Measurements from ENCODE around the gene PEX14.

DNA sequence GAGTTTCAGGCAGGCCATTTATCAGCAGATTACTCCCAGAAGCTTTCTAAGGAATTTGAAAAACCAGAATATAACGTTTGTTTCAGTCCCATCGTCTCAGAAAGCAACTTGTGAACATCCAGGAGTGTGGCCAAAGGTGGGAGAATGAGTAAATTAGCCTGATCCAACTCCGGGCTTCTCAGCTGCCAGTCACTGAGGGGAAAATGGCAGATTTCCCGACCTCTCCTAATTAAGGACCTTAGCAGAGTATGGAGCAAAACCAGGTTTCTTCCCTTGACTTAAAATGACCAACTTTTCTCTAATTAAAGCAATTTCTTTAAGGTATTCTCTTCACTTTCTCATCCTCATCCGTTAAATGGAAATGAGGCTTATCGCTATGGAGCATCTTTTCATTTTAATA lies 23.9 kb upstream of the PEX14 start:
- TF ChIP-seq TAF1 (IDR thresholded peaks at IDR 0.05; ENCODE audit: borderline replicate concordance, insufficient read depth, low read length) (no peak), POLR2AphosphoS5 (IDR thresholded peaks at IDR 0.05; ENCODE audit: low read depth, low read length) (no peak), FOXP2 (optimal IDR thresholded peaks at IDR 0.05; ENCODE audit: borderline replicate concordance, extremely low read depth, extremely low read length, insufficient read depth) (no peak), SIN3A (IDR thresholded peaks at IDR 0.05; ENCODE audit: borderline replicate concordance, insufficient read depth, low read length) (no peak)
- TF ChIP-seq, protein P1, sequence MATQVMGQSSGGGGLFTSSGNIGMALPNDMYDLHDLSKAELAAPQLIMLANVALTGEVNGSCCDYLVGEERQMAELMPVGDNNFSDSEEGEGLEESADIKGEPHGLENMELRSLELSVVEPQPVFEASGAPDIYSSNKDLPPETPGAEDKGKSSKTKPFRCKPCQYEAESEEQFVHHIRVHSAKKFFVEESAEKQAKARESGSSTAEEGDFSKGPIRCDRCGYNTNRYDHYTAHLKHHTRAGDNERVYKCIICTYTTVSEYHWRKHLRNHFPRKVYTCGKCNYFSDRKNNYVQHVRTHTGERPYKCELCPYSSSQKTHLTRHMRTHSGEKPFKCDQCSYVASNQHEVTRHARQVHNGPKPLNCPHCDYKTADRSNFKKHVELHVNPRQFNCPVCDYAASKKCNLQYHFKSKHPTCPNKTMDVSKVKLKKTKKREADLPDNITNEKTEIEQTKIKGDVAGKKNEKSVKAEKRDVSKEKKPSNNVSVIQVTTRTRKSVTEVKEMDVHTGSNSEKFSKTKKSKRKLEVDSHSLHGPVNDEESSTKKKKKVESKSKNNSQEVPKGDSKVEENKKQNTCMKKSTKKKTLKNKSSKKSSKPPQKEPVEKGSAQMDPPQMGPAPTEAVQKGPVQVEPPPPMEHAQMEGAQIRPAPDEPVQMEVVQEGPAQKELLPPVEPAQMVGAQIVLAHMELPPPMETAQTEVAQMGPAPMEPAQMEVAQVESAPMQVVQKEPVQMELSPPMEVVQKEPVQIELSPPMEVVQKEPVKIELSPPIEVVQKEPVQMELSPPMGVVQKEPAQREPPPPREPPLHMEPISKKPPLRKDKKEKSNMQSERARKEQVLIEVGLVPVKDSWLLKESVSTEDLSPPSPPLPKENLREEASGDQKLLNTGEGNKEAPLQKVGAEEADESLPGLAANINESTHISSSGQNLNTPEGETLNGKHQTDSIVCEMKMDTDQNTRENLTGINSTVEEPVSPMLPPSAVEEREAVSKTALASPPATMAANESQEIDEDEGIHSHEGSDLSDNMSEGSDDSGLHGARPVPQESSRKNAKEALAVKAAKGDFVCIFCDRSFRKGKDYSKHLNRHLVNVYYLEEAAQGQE (IDR thresholded peaks at IDR 0.05; ENCODE audit: insufficient read depth in 1 of 2, low read depth in 2 of 2, low read length in 2 of 2) = no peak
